Testis (tissue), 3 donors: ENCODE data around the gene SMAD3. TPM values are rescaled to one million over a fixed set of nuclear protein-coding genes. Genes with fewer than 3 reads are reported as not detected.
A peak's percentile ranks its signal among the peaks of the same experiment; 100 is the strongest.

Experiments
- DNase-seq: peaks from one replicate; pipeline ENCODE4 v3.0.0-alpha.2; 2019
- H3K27ac ChIP-seq, 2 donors: fragments of 200-600 bp; sonication (generic); one replicate each; pipeline ENCODE4 v1.5.1; 2019
- H3K27me3 ChIP-seq: fragments of 200-600 bp; sonication (generic); one replicate; pipeline ENCODE4 v1.5.1; 2019
- H3K36me3 ChIP-seq: fragments of 200-600 bp; sonication (generic); one replicate; pipeline ENCODE4 v1.5.1; 2017; ENCODE audit warnings: low read depth; ENCODE audit errors: missing control alignments
- H3K4me1 ChIP-seq: fragments of 200-600 bp; sonication (generic); one replicate; pipeline ENCODE4 v1.5.1; 2019
- H3K4me3 ChIP-seq, 2 donors: fragments of 200-600 bp; sonication (generic); one replicate each; pipeline ENCODE4 v1.5.1; 2017 to 2019
- H3K9me3 ChIP-seq: fragments of 200-600 bp; sonication (generic); one replicate; pipeline ENCODE4 v1.5.1; 2017
- CTCF ChIP-seq, 3 experiments: fragments of 450-650 bp in 2 of 3; fragments of 200-600 bp in 1 of 3; sonication (generic) in 1 of 3; IDR thresholded peaks; one replicate each; pipeline ENCODE4 v1.5.1; 2016 to 2019; ENCODE audit warnings: antibody characterized with exemption in 3 of 3, mild to moderate bottlenecking in 2 of 3, moderate library complexity in 1 of 3
- POLR2A ChIP-seq: fragments of 450-650 bp; IDR thresholded peaks from one replicate; pipeline ENCODE4 v1.6.1; 2017; ENCODE audit warnings: antibody characterized with exemption, mild to moderate bottlenecking, moderate library complexity
- WGBS, 2 donors: methylation state at CpG; one replicate each; pipeline ENCODE4 v1.1.5; 2018; 5-methylcytosine and 5-hydroxymethylcytosine counted together
- intact Hi-C: fragments of 100-400 bp; cut with DNase I; formaldehyde crosslinking; loops from one replicate; pipeline ENCODE4 v1.15.1; 2023; ENCODE audit warnings: low total_unique reads
- polyA plus RNA-seq: library from polyadenylated mRNA; stranded (reverse); fragments of 350-450 nt; fragmentation: Illumina TruSeq; extraction: RNeasy Lipid Tissue Mini Kit (QIAGEN cat#74804); gene quantifications from one replicate; pipeline ENCODE4 v1.2.3, GENCODE V29; 2014; ENCODE audit warnings: low read depth, low replicate concordance; ENCODE audit not compliant: insufficient read depth
- total RNA-seq, 2 donors: library from RNA; depleted of rRNA; stranded (reverse); fragments of >200 nt; gene quantifications; one replicate each; pipeline ENCODE4 v1.2.3, GENCODE V29; 2016

The SMAD3 gene
- total and polyA plus RNA-seq, 3 donors from 2014 or later = 11.4 to 31.6 (median 18.7) TPM

- Histone ChIP-seq H3K9me3 (no peaks in the 10 kb centered on the region), H3K36me3 (no peaks in the 10 kb centered on the region), H3K4me3 (no peak overlapping the region), H3K27me3 (no peaks in the 10 kb centered on the region), H3K4me1 (peaks cover 40% of the 10 kb centered on the region), H3K27ac (no peak overlapping the region)
- intact Hi-C loops = no loop called here
- no peak for TF ChIP-seq CTCF (IDR thresholded peaks at IDR 0.05)
- TF ChIP-seq POLR2A = no peak
- DNase-seq = no peak
- 84 to 93% methylated on average over 4 of the region's 4 CpGs for WGBS, 2 donors
Measured at GRCh38 chr15:67103021-67103420, 37.6 kb downstream of the SMAD3 start.

DNA sequence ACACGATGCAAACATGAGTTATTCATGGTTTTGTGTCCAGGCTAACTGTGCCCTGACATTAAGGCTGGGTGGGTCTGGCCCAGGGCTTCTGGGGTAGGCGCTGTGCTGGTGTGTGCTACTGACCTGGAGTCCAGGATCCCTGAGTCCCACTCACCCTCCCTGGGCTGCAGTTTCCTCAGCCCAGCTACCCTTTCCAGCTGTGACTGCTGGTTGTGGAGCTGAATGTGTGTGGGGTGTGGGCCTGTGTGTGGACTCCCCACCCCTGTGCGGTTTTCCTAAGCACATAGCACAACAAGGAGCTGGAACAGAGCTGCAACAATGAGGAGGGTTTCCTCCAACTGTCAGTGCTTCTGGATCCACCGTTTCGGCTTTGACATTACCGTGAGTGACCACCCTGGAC is 38.0 kb downstream of the SMAD3 start:
- Histone ChIP-seq H3K9me3 (no peaks in the 10 kb centered on the region), H3K4me3 (no peak overlapping the region), H3K4me1 (peaks cover 36% of the 10 kb centered on the region), H3K36me3 (no peaks in the 10 kb centered on the region), H3K27me3 (no peaks in the 10 kb centered on the region), H3K27ac (no peak overlapping the region)
- intact Hi-C loops = no loop called here
- no peak for DNase-seq
- TF ChIP-seq POLR2A (no peak), CTCF (IDR thresholded peaks at IDR 0.05) (no peak)
- WGBS, 2 donors = 81 to 85% methylated on average over 6 of the region's 6 CpGs

DNA sequence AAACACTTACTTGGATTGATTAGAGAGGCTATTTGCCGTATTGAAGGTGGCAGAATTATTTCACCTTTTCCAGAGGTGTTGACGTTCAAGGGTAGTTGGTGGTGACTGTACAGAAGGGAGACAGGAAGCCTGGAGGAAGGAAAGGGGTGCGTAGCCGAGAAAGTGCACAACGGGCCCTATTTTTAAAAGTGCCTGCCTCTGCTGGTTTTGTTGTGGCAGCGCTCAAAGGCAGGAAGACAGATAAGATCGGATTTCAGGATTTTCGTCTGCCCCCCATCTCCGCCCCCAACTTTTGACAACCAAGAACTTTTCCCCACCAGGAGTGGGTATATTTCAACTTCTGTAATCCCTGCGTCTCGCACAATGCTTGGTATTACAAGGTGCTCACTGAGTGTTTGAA is 38.5 kb downstream of the SMAD3 start:
- Histone ChIP-seq H3K4me3 (no peak overlapping the region), H3K36me3 (no peaks in the 10 kb centered on the region), H3K4me1 (peaks cover 32% of the 10 kb centered on the region), H3K27ac (no peak overlapping the region), H3K27me3 (no peaks in the 10 kb centered on the region), H3K9me3 (no peaks in the 10 kb centered on the region)
- no peak for TF ChIP-seq POLR2A
- TF ChIP-seq CTCF (IDR thresholded peaks at IDR 0.05) = no peak
- WGBS, 2 donors = 73 to 75% methylated on average over 11 of the region's 11 CpGs
- intact Hi-C loops = no loop called here
- no peak for DNase-seq

DNA sequence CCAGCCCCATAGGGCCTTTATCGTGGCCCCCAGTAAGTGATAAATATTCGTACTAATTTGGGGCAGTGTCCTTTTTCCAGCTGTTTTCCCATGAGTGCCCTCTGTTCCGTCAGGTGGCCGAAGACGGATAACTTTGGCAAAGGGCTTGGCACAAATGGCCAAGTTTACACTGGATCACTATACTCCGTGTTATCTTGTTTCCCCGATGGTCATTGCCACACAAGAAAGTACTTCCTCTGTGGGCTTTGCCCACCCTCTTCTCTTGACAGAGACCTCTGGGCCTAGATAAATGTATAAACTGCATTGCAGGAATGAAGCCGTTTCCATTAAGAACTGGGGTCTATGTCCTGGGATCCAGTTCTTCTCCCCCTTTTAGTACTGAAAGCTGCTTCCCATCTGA is 39.1 kb downstream of the SMAD3 start:
- Histone ChIP-seq H3K36me3 (no peaks in the 10 kb centered on the region), H3K27me3 (no peaks in the 10 kb centered on the region), H3K9me3 (no peaks in the 10 kb centered on the region), H3K27ac (peak overlapping the region; percentile 37 to 65), H3K4me3 (no peak overlapping the region), H3K4me1 (peaks cover 30% of the 10 kb centered on the region)
- DNase-seq = no peak
- WGBS, 2 donors = 37 to 48% methylated on average over 8 of the region's 8 CpGs
- no peak for TF ChIP-seq CTCF (IDR thresholded peaks at IDR 0.05)
- no peak for TF ChIP-seq POLR2A
- intact Hi-C loops = no loop called here

DNA sequence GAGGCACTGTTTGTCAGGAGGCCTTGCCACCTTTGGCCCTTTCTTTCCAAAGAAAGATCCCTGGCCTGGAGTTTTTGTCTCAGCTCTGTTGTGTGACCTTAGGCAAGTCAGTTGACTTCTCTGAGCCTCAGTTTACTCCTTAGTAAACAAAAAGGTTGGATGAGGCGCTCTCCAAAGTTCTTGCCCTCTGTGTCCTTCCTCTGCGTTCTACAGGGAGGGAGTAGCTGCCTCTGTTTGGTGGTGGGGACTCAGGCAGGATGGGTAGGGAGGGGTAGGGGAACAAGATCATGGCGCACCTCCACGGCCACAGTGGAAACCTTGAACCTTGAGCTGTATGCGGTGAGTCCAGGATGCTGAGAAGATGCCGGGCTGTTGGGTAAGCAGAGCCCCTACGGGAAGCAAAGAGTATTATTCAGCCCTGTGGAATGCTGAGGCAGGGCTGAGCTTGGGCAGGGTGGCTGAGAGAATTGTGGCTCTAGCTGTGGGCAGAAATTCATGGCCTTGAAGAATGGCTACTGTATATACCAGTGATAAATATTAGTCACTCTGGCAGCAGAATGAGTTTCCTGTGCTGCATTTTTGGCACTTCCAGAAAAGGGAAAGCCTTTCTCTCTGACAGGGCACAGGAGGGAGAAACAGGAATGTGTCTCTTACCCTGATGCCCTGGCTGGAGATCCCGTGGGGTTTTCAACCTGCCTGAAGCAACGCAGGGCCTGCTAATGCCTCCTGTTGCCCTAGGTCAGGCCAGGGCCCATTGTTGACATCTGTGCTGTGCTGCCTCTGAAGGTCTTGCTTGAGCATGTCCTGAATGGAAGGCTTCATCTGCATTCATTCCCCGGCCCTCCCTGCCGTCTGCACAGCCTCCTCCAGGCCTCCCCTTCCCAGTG is 39.9 kb downstream of the SMAD3 start:
- DNase-seq = peak; percentile 76
- Histone ChIP-seq H3K36me3 (no peaks in the 10 kb centered on the region), H3K27me3 (no peaks in the 10 kb centered on the region), H3K9me3 (no peaks in the 10 kb centered on the region), H3K27ac (peak overlapping the region; percentile 37 to 65), H3K4me1 (peaks cover 30% of the 10 kb centered on the region), H3K4me3 (no peak overlapping the region)
- 33 to 46% methylated on average over 11 of the region's 11 CpGs for WGBS, 2 donors
- intact Hi-C loops = no loop called here
- TF ChIP-seq CTCF (IDR thresholded peaks at IDR 0.05) (no peak), POLR2A (no peak)
